ENCODE results near the gene COL10A1.
"Not testable (repeated sequence)": the region's sequence is repeated elsewhere in the genome, so short reads cannot be mapped to it uniquely, and the experiment has no call there.

The COL10A1 gene

GRCh38 chr6:116100419-116101301 is 25.3 kb downstream of the COL10A1 start, which contains the start of gene NT5DC1:
Gene NT5DC1, plus strand, starts transcription at chr6:116100853. Its CDS starts 78 bp downstream, at chr6:116100931.
- H3K36me3 ChIP-seq: peaks cover 4% of the 10 kb centered on the region
- peak; percentile 87 for DNase-seq
- peak within 1 kb of the TSS; percentile 88 for H3K4me3 ChIP-seq (ENCODE audit: low read depth, low read length)
- TF ChIP-seq CTCF (IDR thresholded peaks at IDR 0.05; ENCODE audit: low read depth, low read length): no peak
- peak within 1 kb of the TSS; percentile 98 for H3K27ac ChIP-seq
- peaks cover 8% of the 10 kb centered on the region for H3K9me3 ChIP-seq (ENCODE audit: severe bottlenecking)
- no peaks in the 10 kb centered on the region for H3K27me3 ChIP-seq (ENCODE audit: insufficient read depth, low read depth, severe bottlenecking)

GRCh38 chr6:116099036-116099435 is 26.9 kb downstream of the COL10A1 start:
- no peak for TF ChIP-seq CTCF (IDR thresholded peaks at IDR 0.05; ENCODE audit: low read depth, low read length)
- no peak for DNase-seq
- Histone ChIP-seq H3K4me3 (ENCODE audit: low read depth, low read length) (no peak overlapping the region), H3K27ac (no peak overlapping the region), H3K9me3 (ENCODE audit: severe bottlenecking) (peaks cover 8% of the 10 kb centered on the region), H3K27me3 (ENCODE audit: insufficient read depth, low read depth, severe bottlenecking) (no peaks in the 10 kb centered on the region), H3K36me3 (peaks cover 4% of the 10 kb centered on the region)

- Histone ChIP-seq H3K9me3 (ENCODE audit: severe bottlenecking) (peaks cover 8% of the 10 kb centered on the region), H3K27me3 (ENCODE audit: insufficient read depth, low read depth, severe bottlenecking) (no peaks in the 10 kb centered on the region), H3K36me3 (peaks cover 4% of the 10 kb centered on the region), H3K4me3 (ENCODE audit: low read depth, low read length) (no peak overlapping the region), H3K27ac (no peak overlapping the region)
- no peak for TF ChIP-seq CTCF (IDR thresholded peaks at IDR 0.05; ENCODE audit: low read depth, low read length)
- no peak for DNase-seq
These were observed 28.7 kb downstream of the COL10A1 start for GRCh38 chr6:116096979-116097816.

GRCh38 chr6:116096048-116096759 is 29.7 kb downstream of the COL10A1 start:
- not testable (repeated sequence) for H3K36me3 ChIP-seq; H3K27me3 ChIP-seq (ENCODE audit: insufficient read depth, low read depth, severe bottlenecking); DNase-seq; H3K4me3 ChIP-seq (ENCODE audit: low read depth, low read length); H3K9me3 ChIP-seq (ENCODE audit: severe bottlenecking); H3K27ac ChIP-seq

- no peak for DNase-seq
- H3K9me3 ChIP-seq (ENCODE audit: severe bottlenecking): peaks cover 8% of the 10 kb centered on the region
- TF ChIP-seq CTCF (IDR thresholded peaks at IDR 0.05; ENCODE audit: low read depth, low read length): no peak
- H3K36me3 ChIP-seq: no peaks in the 10 kb centered on the region
- no peak overlapping the region for H3K4me3 ChIP-seq (ENCODE audit: low read depth, low read length)
- H3K27me3 ChIP-seq (ENCODE audit: insufficient read depth, low read depth, severe bottlenecking): no peaks in the 10 kb centered on the region
- no peak overlapping the region for H3K27ac ChIP-seq
These were observed 31.9 kb downstream of the COL10A1 start for GRCh38 chr6:116094041-116094440.
